HepG2 (cell line): ENCODE measurements around the gene EIF4EBP3. TPM values are rescaled to one million over a fixed set of nuclear protein-coding genes. Genes with fewer than 3 reads are reported as not detected.

ENCODE experiments used
- BATF2 ChIP-seq: sonication (generic); formaldehyde crosslinking; IDR thresholded peaks from 2 replicates; pipeline ENCODE4 v1.8.0; 2022; ENCODE audit warnings: mild to moderate bottlenecking, missing genetic modification reagents, moderate library complexity
- BCLAF1 ChIP-seq: fragments of 450-650 bp; IDR thresholded peaks from 2 replicates; pipeline ENCODE4 v1.6.1; 2017; ENCODE audit warnings: mild to moderate bottlenecking
- BRF2 ChIP-seq: sonication (generic); formaldehyde crosslinking; IDR thresholded peaks from 2 replicates; pipeline ENCODE4 v1.8.1; 2022; ENCODE audit warnings: mild to moderate bottlenecking, missing genetic modification reagents
- DNMT1 ChIP-seq: sonication (generic); formaldehyde crosslinking; IDR thresholded peaks from 2 replicates; pipeline ENCODE4 v1.5.1; 2020; ENCODE audit warnings: mild to moderate bottlenecking, missing genetic modification reagents
- FOXA1 ChIP-seq, 2 experiments: fragments of 450-650 bp in 1 of 2; sonication (generic) in 1 of 2; formaldehyde crosslinking in 1 of 2; IDR thresholded peaks; 2 replicates each; pipeline versions ENCODE4 v1.4.0 to v1.6.1; 2016 to 2020; ENCODE audit warnings: missing genetic modification reagents in 1 of 2
- GTF2F1 ChIP-seq: fragments of 150-350 bp; IDR thresholded peaks from 2 replicates; pipeline ENCODE4 v1.6.1; 2014; ENCODE audit warnings: low read length
- ISL2 ChIP-seq: sonication (generic); formaldehyde crosslinking; IDR thresholded peaks from 2 replicates; pipeline ENCODE4 v1.5.0; 2020; ENCODE audit warnings: missing genetic modification reagents
- JUND ChIP-seq: sonication (generic); formaldehyde crosslinking; IDR thresholded peaks from 2 replicates; pipeline ENCODE4 v1.8.0; 2022; ENCODE audit warnings: mild to moderate bottlenecking, missing genetic modification reagents
- KMT2A ChIP-seq: sonication (generic); formaldehyde crosslinking; IDR thresholded peaks from 2 replicates; pipeline ENCODE4 v1.4.0; 2020; ENCODE audit warnings: missing genetic modification reagents
- MLLT10 ChIP-seq: sonication (generic); formaldehyde crosslinking; IDR thresholded peaks from 2 replicates; pipeline ENCODE4 v1.4.0; 2020; ENCODE audit warnings: missing genetic modification reagents
- MTF1 ChIP-seq: sonication (generic); formaldehyde crosslinking; IDR thresholded peaks from 2 replicates; pipeline ENCODE4 v1.5.0; 2020; ENCODE audit warnings: missing genetic modification reagents
- NR1H2 ChIP-seq: sonication (generic); formaldehyde crosslinking; IDR thresholded peaks from 2 replicates; pipeline ENCODE4 v1.8.1; 2022; ENCODE audit warnings: low read depth, missing genetic modification reagents, borderline replicate concordance
- SNAI1 ChIP-seq: sonication (generic); formaldehyde crosslinking; IDR thresholded peaks from 2 replicates; pipeline ENCODE4 v1.5.0; 2020; ENCODE audit warnings: mild to moderate bottlenecking, missing genetic modification reagents, borderline replicate concordance
- ZFP1 ChIP-seq: IDR thresholded peaks from 2 replicates; pipeline ENCODE4 v1.6.1; 2016
- ZKSCAN1 ChIP-seq: fragments of 150-350 bp; IDR thresholded peaks from 2 replicates; pipeline ENCODE4 v1.6.1; 2014; ENCODE audit warnings: low read length
- ZNF512B ChIP-seq: sonication (generic); formaldehyde crosslinking; IDR thresholded peaks from 2 replicates; pipeline ENCODE4 v1.5.1; 2020; ENCODE audit warnings: missing genetic modification reagents, mild to moderate bottlenecking, borderline replicate concordance
- ZNF678 ChIP-seq: sonication (generic); formaldehyde crosslinking; IDR thresholded peaks from 2 replicates; pipeline ENCODE4 v1.4.0; 2020; ENCODE audit warnings: mild to moderate bottlenecking, missing genetic modification reagents
- ZNF777 ChIP-seq: sonication (generic); formaldehyde crosslinking; IDR thresholded peaks from 2 replicates; pipeline ENCODE4 v1.4.0; 2020; ENCODE audit warnings: missing genetic modification reagents
- polyA plus RNA-seq, 8 experiments: library from polyadenylated mRNA; depleted of rRNA in 3 of 8; stranded (reverse) in 7 of 8; unstranded in 1 of 8; fragments of >200 nt; fragmentation: Illumina TruSeq in 4 of 8; extraction: Trizol in 4 of 8; gene quantifications; 2 replicates each; pipeline versions ENCODE4 v1.2.1 to v1.2.3, GENCODE V29; 2011 to 2016; ENCODE audit warnings: low read depth in 4 of 8, missing spikeins in 1 of 8, mixed read lengths in 1 of 8; ENCODE audit not compliant: insufficient read depth in 1 of 8
- total RNA-seq, 5 experiments: library from RNA; depleted of rRNA; stranded (reverse); fragments of >200 nt; fragmentation: Illumina TruSeq; extraction: Trizol; gene quantifications; 2 replicates each; pipeline ENCODE4 v1.2.3, GENCODE V29; 2016; ENCODE audit warnings: low read depth in 1 of 5
- TF ChIP-seq, protein P1 (sequence below): sonication (generic); formaldehyde crosslinking; IDR thresholded peaks from 2 replicates; pipeline ENCODE4 v1.9.0; 2021; ENCODE audit warnings: missing genetic modification reagents, borderline replicate concordance

Gene EIF4EBP3
- total and polyA plus RNA-seq, 2 of the 13 experiments (the other 11 are each of a cell fraction or from before 2014, with no cell fraction given), result 0.61 to 1.7 TPM

DNA sequence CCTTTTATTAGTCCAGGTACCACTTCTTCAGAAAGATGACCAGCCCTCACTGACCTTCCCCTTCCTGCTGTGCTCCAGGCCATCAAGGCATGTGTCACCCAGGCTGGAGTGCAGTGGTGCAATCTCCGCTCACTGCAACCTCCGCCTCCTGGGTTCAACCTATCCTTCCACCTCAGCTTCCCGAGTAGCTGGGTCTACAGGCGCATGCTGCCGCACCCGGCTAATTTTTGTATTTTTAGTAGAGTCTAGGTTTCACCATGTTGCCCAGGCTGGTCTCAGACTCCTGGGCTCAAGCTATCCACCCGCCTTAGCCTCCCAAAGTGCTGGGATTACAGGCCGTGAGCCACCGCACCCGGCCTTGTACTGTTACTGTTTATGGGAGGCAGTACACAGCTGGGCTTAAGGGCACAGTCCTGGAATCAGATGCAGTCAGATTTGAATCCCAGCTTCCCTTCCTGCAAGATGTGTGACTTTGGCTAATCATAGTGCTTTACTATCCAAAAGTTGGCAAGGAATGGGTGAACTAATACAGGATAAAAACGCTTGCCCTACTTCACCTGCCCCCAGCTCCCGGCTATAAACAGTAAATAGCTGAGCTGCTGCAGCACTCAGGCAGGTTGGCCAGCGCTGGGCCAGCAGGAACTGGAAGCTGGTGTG, 483 bp upstream of the EIF4EBP3 start (continued):
- TF ChIP-seq ZNF512B, result no peak
- no peak for TF ChIP-seq NR1H2 (CRISPR knock-in tag)
- TF ChIP-seq MLLT10 (CRISPR knock-in tag), result no peak
- TF ChIP-seq SNAI1 (CRISPR knock-in tag), result no peak
- TF ChIP-seq MTF1 (CRISPR knock-in tag), result no peak
- TF ChIP-seq FOXA1 (IDR thresholded peaks at IDR 0.05), result no peak
- no peak for TF ChIP-seq FOXA1 (CRISPR knock-in tag; IDR thresholded peaks at IDR 0.05)
- TF ChIP-seq ZNF678 (CRISPR knock-in tag), result 0 out of 2 replicates have a peak, but pooled peaks have one; percentile 57
- no peak for TF ChIP-seq BCLAF1
- TF ChIP-seq KMT2A (CRISPR knock-in tag), result no peak; the same call in 1 of the 2 replicates
- no peak for TF ChIP-seq ZKSCAN1
- no peak for TF ChIP-seq DNMT1
- no peak for TF ChIP-seq GTF2F1
- TF ChIP-seq ZNF777 (CRISPR knock-in tag), result no peak
- no peak; the same call in 1 of the 2 replicates for TF ChIP-seq BRF2
- TF ChIP-seq, protein P1, sequence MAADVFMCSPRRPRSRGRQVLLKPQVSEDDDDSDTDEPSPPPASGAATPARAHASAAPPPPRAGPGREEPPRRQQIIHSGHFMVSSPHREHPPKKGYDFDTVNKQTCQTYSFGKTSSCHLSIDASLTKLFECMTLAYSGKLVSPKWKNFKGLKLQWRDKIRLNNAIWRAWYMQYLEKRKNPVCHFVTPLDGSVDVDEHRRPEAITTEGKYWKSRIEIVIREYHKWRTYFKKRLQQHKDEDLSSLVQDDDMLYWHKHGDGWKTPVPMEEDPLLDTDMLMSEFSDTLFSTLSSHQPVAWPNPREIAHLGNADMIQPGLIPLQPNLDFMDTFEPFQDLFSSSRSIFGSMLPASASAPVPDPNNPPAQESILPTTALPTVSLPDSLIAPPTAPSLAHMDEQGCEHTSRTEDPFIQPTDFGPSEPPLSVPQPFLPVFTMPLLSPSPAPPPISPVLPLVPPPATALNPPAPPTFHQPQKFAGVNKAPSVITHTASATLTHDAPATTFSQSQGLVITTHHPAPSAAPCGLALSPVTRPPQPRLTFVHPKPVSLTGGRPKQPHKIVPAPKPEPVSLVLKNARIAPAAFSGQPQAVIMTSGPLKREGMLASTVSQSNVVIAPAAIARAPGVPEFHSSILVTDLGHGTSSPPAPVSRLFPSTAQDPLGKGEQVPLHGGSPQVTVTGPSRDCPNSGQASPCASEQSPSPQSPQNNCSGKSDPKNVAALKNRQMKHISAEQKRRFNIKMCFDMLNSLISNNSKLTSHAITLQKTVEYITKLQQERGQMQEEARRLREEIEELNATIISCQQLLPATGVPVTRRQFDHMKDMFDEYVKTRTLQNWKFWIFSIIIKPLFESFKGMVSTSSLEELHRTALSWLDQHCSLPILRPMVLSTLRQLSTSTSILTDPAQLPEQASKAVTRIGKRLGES (CRISPR knock-in tag), result no peak
- TF ChIP-seq BATF2 (CRISPR knock-in tag), result 0 out of 2 replicates have a peak, but pooled peaks have one; percentile 54
- no peak for TF ChIP-seq ISL2 (CRISPR knock-in tag)
- no peak for TF ChIP-seq JUND
- TF ChIP-seq ZFP1 (CRISPR knock-in tag), result no peak
